HL-60 (cell line): ENCODE results near the gene NR3C2.

Source experiments
- CTCF ChIP-seq: IDR thresholded peaks from one replicate; pipeline ENCODE4 v1.5.1; 2011; ENCODE audit warnings: low read length, control low read depth, inconsistent platforms; ENCODE audit not compliant: insufficient read depth
- GABPA ChIP-seq: IDR thresholded peaks from 2 replicates; pipeline ENCODE4 v1.6.1; 2012; ENCODE audit warnings: low read depth
- POLR2AphosphoS5 ChIP-seq: IDR thresholded peaks from 2 replicates; pipeline ENCODE4 v1.6.1; 2012; ENCODE audit warnings: low read depth
- REST ChIP-seq: IDR thresholded peaks from 2 replicates; pipeline ENCODE4 v1.6.1; 2012; ENCODE audit warnings: low read depth; ENCODE audit not compliant: insufficient replicate concordance
- SPI1 ChIP-seq: IDR thresholded peaks from 2 replicates; pipeline ENCODE4 v1.6.1; 2012; ENCODE audit warnings: low read depth, mild to moderate bottlenecking, borderline replicate concordance

- TF ChIP-seq CTCF (no peak), POLR2AphosphoS5 (no peak), REST (no peak), GABPA (no peak), SPI1 (no peak)
Measured at GRCh38 chr4:148205476-148205875, 236.7 kb downstream of the NR3C2 start.
